Hematopoietic multipotent progenitor cell treated with erythropoietin and hydrocortisone succinate and interleukin-3 and kit ligand, for 15 days (in vitro differentiated cells): ENCODE results near the gene USP54.
"Not testable (repeated sequence)": the region's sequence is repeated elsewhere in the genome, so short reads cannot be mapped to it uniquely, and the experiment has no call there.

Experiments
- DNase-seq: peaks from one replicate; pipeline ENCODE4 v3.0.0-alpha.2; 2015; ENCODE audit warnings: low spot score

The USP54 gene

GRCh38 chr10:73589563-73590126 lies 1.5 kb downstream of the USP54 start:
- no peak for DNase-seq

DNA sequence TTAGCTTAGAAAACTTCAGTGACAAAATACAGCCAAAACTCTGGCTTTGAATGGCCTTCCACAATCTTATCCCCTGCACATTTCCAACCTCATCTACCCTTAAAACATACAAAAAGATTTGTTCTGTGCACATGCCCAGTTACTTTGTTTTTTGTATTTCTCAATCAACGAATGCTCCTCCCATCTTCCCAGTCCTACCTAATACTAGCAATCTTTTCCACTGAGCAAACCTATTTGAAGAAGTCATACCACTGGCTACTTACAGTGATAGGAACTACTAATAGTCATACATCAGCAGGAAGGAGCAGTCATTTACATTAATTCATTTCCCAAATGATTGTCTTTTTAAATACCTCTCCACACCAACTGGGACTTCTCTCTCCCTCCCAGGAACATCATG lies 2.5 kb downstream of the USP54 start:
- no peak for DNase-seq

DNA sequence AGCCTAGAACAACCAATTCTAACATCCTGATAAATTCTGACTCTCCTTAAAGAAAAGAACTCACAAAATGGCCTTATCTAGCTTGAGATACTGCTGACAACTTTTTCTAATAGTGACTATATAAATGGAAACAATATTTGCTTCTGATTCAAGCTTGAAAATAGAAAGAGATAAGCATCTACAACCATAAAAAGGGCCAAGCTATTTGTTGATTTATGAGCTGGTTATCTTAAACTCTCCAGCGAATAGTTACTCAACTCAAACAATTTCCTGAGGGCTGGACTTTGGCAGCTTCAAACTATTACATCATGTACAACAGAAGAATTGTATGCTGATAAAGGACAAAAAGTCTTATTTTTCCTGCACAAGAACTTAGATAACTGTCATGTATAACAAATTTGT lies 4.6 kb downstream of the USP54 start:
- no peak for DNase-seq

DNA sequence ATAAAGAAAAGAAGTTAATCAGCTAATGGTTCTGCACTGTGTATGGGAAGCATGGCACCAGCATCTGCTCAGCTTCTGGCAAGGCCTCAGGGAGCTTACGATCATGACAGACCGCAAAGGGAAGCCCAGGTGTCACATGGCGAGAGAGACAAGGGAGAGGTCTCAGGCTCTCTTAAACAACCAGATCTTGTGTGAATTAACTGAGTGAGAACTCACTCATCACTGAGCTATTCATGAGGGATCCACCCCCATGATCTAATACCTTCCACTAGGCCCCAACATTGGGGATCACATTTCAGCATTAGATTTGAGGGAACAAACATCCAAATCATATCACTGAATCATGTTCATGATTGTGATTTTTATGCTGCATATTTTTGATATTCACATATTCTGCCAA lies 5.8 kb downstream of the USP54 start:
- DNase-seq: no peak

GRCh38 chr10:73584737-73585136 lies 6.4 kb downstream of the USP54 start:
- DNase-seq: no peak

DNA sequence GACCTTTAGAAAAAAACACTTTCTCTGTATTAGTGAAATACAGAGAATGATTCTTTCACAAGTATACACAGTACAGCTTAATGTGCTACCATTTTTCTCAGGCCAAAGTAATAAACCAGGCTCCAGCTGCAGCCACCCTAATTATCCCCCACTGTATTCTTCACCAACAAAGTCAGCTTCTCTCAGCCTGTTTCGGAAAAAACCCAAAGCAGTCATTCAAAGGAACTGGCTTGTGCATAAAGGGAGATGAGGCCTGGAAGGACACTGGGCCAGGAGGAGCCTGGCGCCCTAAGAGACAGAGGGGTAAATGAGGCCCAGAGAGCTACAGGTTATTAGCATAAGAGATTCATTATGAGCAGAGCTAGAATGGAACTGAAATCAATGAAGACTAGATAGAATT lies 9.2 kb downstream of the USP54 start:
- DNase-seq: no peak

DNA sequence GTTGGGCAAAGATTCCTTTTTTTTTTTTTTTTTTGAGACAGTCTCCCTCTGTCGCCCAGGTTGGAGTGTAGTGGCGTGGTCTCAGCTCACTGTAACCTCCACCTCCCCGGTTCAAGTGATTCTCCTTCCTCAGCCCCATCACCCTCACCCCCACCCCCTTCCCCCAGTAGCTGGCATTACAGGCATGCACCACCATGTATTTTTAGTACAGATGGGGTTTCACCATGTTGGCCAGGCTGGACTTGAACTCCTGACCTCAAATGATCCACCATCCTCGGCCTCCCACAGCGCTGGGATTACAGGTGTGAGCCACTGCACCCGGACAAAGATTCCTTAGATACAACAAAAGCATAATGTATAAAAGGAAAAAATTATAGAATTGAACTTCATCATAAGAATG lies 12.2 kb downstream of the USP54 start:
- not testable (repeated sequence) for DNase-seq

- DNase-seq: no peak
Measured at GRCh38 chr10:73577788-73578187, 13.4 kb downstream of the USP54 start.

DNA sequence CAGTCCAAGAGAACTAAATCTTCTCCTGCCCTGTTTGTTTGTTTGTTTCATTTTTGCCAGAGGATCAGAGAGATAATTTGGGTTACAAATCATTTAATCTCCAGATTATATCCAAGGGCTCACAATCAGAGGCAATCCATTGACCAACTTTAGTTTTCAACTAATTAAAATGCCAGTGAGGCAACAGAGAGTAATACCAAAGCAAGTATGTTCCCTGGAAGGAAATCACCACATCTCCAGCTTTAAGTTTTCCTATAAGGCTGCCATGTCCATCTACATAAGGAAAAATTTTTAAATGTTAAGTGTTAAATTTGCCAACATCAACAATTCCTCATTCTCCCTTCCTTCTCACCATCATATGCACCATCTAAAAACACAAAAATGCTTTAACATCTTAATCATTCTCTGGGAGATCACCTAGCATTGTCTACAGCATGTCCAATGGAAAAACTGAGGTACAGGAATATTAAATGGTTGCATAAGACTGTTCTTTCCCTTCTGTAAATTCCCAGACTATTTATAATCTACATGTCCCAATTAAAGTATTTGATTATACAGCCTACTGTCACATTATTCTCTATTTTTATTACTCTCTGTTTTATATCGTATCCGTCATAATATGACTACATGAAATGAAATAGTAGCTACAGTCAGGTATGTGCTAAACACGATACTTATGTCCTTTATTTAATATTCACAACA lies 14.1 kb downstream of the USP54 start:
- no peak for DNase-seq

- no peak for DNase-seq
Measured at GRCh38 chr10:73576178-73576889, 14.8 kb downstream of the USP54 start.

- DNase-seq: not testable (repeated sequence)
Measured at GRCh38 chr10:73567025-73567424, 24.1 kb downstream of the USP54 start.

DNA sequence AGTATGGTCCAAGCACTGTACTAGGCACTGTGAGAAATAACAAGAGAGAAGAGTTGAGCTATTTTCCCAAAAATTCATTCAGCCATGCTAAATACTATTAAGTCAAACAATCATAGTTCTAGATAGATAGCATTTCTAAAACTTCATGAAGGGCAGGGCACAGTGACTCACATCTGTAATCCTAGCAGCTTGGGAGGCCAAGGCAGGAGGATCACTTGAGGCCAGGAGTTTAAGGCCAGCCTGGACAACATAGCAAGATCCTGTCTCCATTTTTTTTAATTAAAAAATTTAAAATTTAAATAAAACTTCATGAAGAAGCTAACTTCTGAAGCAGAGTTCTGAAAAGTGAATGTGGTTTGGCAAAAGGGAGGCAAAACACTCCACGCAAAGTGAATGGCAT lies 29.9 kb downstream of the USP54 start:
- no peak for DNase-seq

- no peak for DNase-seq
Measured at GRCh38 chr10:73559590-73559989, 31.6 kb downstream of the USP54 start.

GRCh38 chr10:73556855-73557254 lies 34.3 kb downstream of the USP54 start:
- no peak for DNase-seq

DNA sequence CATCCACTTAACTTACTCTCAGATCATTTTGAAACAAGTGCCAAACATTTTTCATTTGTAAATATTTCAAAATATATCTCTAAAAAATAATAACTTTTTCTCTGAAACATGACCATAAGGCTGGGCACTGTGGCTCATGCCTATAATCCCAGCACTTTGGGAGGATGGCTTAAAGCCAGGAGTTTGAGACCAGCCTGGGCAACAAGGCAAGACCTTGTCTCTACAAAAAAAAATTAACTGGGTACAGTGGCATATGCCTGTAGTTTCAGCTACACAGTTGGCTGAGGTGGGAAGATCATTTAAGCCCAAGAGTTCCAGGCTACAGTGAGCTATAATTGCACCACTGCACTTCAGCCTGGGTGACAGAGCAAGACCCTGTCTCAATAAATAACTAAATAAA lies 36.4 kb downstream of the USP54 start:
- no peak for DNase-seq

GRCh38 chr10:73553761-73554160 lies 37.4 kb downstream of the USP54 start:
- DNase-seq: no peak

- DNase-seq: no peak
Measured at GRCh38 chr10:73552819-73553715, 38.1 kb downstream of the USP54 start.

GRCh38 chr10:73551515-73551914 lies 39.6 kb downstream of the USP54 start:
- DNase-seq: no peak

DNA sequence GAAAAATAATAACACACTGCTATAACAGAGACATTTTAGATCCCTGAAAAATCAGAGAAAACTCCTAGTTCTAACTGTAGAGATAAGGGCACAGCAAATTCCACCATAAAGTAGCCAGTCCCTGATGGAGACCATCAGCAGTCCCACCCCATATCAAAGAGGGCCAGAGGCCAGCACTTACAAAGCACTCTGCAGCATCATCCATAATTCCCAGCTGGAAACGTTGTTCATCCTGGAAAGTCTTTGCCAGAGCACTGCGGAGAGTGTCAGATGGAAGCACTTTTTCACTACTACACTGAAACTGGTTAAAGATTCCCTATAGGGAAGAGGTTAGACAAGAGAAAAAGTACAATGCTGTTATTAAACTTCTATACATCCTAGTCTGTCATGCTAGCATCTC lies 45.8 kb downstream of the USP54 start:
- no peak for DNase-seq

- no peak for DNase-seq
Measured at GRCh38 chr10:73537709-73538108, 53.4 kb downstream of the USP54 start.

DNA sequence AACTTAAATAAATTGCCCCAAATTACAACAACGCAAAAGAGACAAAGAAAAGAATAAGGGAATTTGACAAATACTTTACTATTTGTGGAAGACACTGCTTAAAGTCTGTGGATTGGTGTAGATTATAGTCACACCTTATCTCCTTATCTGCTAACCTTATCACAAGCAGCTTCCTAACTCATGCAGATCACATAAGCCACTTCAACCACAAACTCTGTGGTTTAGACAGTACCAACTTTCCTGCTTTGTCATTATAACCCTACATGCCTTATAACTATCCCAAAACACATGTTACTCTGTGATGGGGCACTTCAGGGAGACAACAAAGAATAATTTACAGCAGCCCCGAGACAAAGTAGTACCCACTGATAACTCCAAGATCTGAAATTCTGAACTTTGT lies 53.9 kb downstream of the USP54 start:
- no peak for DNase-seq

DNA sequence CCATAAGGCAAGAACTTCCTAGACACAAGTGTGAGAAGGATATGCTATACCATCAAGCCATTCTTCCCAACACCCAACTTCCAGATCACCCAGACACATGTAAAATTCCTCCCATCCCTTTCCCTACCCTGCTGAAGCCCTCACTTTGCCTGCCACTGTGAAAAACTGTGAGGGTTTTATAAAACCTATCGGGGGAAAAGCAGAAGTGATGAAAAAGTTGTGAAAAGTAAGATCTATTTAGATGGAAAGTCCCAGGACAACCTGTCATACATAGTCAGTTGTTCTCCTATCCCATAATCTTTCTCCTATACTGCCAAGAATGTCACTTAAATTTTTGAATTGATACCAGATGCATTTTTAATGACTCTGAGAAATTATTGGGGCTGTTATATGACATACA lies 56.3 kb downstream of the USP54 start:
- no peak for DNase-seq
